B cell (primary cell): ENCODE results near the gene TNP2. TPM values are rescaled to one million over a fixed set of nuclear protein-coding genes. Genes with fewer than 3 reads are reported as not detected.

Source experiments
- ATAC-seq: fragments of 200-7000 bp; cut with Tn5 transposase; one replicate; pipeline ENCODE4 v1.10.0; 2021; ENCODE audit warnings: low read depth, mild to moderate bottlenecking, moderate number of reproducible peaks, moderate library complexity
- CTCF ChIA-PET: fragments of 350-600 bp; sonication (Branson Sonifier 250); formaldehyde crosslinking; loops from one replicate; lab custom pipeline; 2021; ENCODE audit warnings: antibody characterized with exemption, inconsistent platforms; lab: Charles Lee
- POLR2A ChIA-PET: fragments of 350-600 bp; sonication (Branson Sonifier 250); formaldehyde crosslinking; loops from one replicate; lab custom pipeline; 2021; ENCODE audit warnings: antibody characterized with exemption; lab: Charles Lee
- DNase-seq: peaks from one replicate; pipeline ENCODE4 v3.0.0; 2013
- H2AFZ ChIP-seq: 2 replicates; pipeline ENCODE4 v1.6.1; 2012; ENCODE audit warnings: mild to moderate bottlenecking, low read depth, low read length; ENCODE audit not compliant: insufficient read depth, poor library complexity, severe bottlenecking
- H3K27ac ChIP-seq, 2 donors: 1 replicate in 1 of 2; 2 replicates in 1 of 2; pipeline ENCODE4 v1.5.1; 2012 to 2013; ENCODE audit warnings: low read length in 2 of 2, mild to moderate bottlenecking in 2 of 2, moderate library complexity in 1 of 2
- H3K27me3 ChIP-seq, 4 experiments: fragments of 200-600 bp in 1 of 4; sonication (generic) in 1 of 4; replicated peaks in 1 of 4; 1 replicate in 2 of 4; 2 replicates in 2 of 4; pipeline versions ENCODE4 v1.6.1 to v1.7.0; 2013 to 2016; ENCODE audit warnings: low read length in 3 of 4, mild to moderate bottlenecking in 2 of 4, mixed read lengths in 1 of 4, moderate library complexity in 1 of 4; ENCODE audit not compliant: insufficient read depth in 4 of 4, control insufficient read depth in 3 of 4; ENCODE audit errors: control extremely low read depth in 1 of 4
- H3K36me3 ChIP-seq, 2 experiments: replicated peaks in 1 of 2; 1 replicate in 1 of 2; 2 replicates in 1 of 2; pipeline versions ENCODE4 v1.6.1 to v1.7.1; 2013; ENCODE audit warnings: low read length in 1 of 2; ENCODE audit not compliant: insufficient read depth in 2 of 2, control insufficient read depth in 1 of 2; ENCODE audit errors: control extremely low read depth in 1 of 2, extremely low read depth in 1 of 2
- H3K4me1 ChIP-seq, 2 donors: fragments of 200-600 bp in 1 of 2; sonication (generic) in 1 of 2; 1 replicate in 1 of 2; 2 replicates in 1 of 2; pipeline versions ENCODE4 v1.5.1 to v1.6.1; 2013 to 2017; ENCODE audit warnings: low read length in 2 of 2; ENCODE audit not compliant: control insufficient read depth in 2 of 2, insufficient read depth in 2 of 2
- H3K4me2 ChIP-seq: replicated peaks from 2 replicates; pipeline ENCODE3; 2012; ENCODE audit warnings: mild to moderate bottlenecking, low read depth, low read length; ENCODE audit not compliant: poor library complexity, severe bottlenecking
- H3K4me3 ChIP-seq, 5 experiments: fragments of 200-600 bp in 1 of 5; sonication (generic) in 1 of 5; 1 replicate in 3 of 5; 2 replicates in 2 of 5; pipeline versions ENCODE4 v1.5.1 to v1.7.0; 2011 to 2016; ENCODE audit warnings: low read length in 4 of 5, mild to moderate bottlenecking in 4 of 5, low read depth in 2 of 5, control low read depth in 1 of 5, moderate library complexity in 1 of 5; ENCODE audit not compliant: insufficient read depth in 1 of 5; ENCODE audit errors: control extremely low read depth in 1 of 5, extremely low read depth in 1 of 5
- H3K79me2 ChIP-seq: fragments of 200-600 bp; sonication (generic); one replicate; pipeline ENCODE4 v1.6.0; 2016; ENCODE audit warnings: low read length; ENCODE audit not compliant: control insufficient read depth, insufficient read depth
- H3K9ac ChIP-seq: fragments of 200-600 bp; sonication (generic); 2 replicates; pipeline ENCODE4 v1.6.1; 2017; ENCODE audit warnings: mild to moderate bottlenecking, low read length, moderate library complexity
- H3K9me3 ChIP-seq, 3 donors: one replicate each; pipeline versions ENCODE4 v1.6.1 to v1.7.1; 2013; ENCODE audit warnings: low read length in 2 of 3; ENCODE audit not compliant: control insufficient read depth in 2 of 3, insufficient read depth in 1 of 3; ENCODE audit errors: control extremely low read depth in 1 of 3
- H4K20me1 ChIP-seq: 2 replicates; pipeline ENCODE4 v1.6.0; 2012; ENCODE audit warnings: mild to moderate bottlenecking, low read length; ENCODE audit not compliant: insufficient read depth, control insufficient read depth, poor library complexity, severe bottlenecking
- H3K27ac Mint-ChIP-seq: one replicate; pipeline ENCODE4 v1.8.0; 2021; ENCODE audit warnings: mixed read lengths
- H3K27me3 Mint-ChIP-seq: one replicate; pipeline ENCODE4 v1.8.0; 2021; ENCODE audit warnings: mixed read lengths
- H3K4me1 Mint-ChIP-seq: one replicate; pipeline ENCODE4 v1.8.0; 2021; ENCODE audit warnings: mixed read lengths
- H3K4me3 Mint-ChIP-seq: one replicate; pipeline ENCODE4 v1.8.0; 2021; ENCODE audit warnings: mixed read lengths
- H3K9me3 Mint-ChIP-seq: one replicate; pipeline ENCODE4 v1.8.0; 2022; ENCODE audit warnings: mixed read lengths; ENCODE audit not compliant: insufficient read depth
- EZH2 ChIP-seq: IDR thresholded peaks from 2 replicates; pipeline ENCODE4 v1.6.1; 2012; ENCODE audit warnings: borderline replicate concordance, low read depth, mild to moderate bottlenecking, moderate library complexity, low read length; ENCODE audit not compliant: insufficient read depth, poor library complexity, severe bottlenecking
- WGBS: methylation state at CpG from one replicate; pipeline ENCODE4 v1.1.5; 2013; ENCODE audit warnings: missing lambda C conversion rate; ENCODE audit not compliant: insufficient coverage; 5-methylcytosine and 5-hydroxymethylcytosine counted together
- intact Hi-C: fragments of 100-400 bp; cut with micrococcal nuclease; formaldehyde crosslinking; loops from one replicate; pipeline ENCODE4 v1.10.0; 2022
- polyA plus RNA-seq: library from polyadenylated mRNA; depleted of rRNA; stranded (reverse); fragments of >200 nt; gene quantifications from 2 replicates; pipeline ENCODE4 v1.2.3, GENCODE V29; 2012
- total RNA-seq, 2 donors: library from RNA; stranded (reverse); fragments of 120-200 nt in 1 of 2; gene quantifications; 1 replicate in 1 of 2; 2 replicates in 1 of 2; pipeline versions ENCODE4 v1.2.3 to v1.2.4, GENCODE V29; 2013 to 2022
- TF ChIP-seq, protein P1 (sequence below): fragments of 200-600 bp; IDR thresholded peaks from one replicate; pipeline ENCODE4 v1.8.0; 2022; ENCODE audit warnings: antibody characterized with exemption, mild to moderate bottlenecking

Gene TNP2
- total and polyA plus RNA-seq, 2 donors (not counting 1 experiment from before 2014, with no cell fraction given) = not detected

DNA sequence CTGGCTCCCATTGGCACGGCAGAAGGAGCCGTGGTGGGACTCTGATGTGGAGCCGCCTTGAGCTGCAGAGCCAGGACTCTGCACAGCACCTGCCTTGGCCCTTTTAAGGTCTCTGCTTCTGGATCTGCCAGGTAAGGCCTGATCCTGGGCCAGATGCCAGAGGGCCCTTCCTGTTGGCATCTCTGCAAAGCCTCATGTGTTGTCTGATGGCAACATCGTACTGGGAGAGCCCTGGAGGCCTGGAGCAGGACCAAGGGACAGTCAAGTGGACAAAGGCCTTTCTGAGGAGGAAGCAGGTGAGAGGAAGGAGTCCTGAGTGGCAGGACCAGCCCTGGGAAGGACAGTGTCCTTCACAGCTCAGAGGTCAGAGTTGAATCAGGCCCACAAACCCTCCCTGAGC lies 39.2 kb downstream of the TNP2 start:
- Mint-ChIP-seq H3K27ac (peak overlapping the region; percentile 65), H3K4me3 (no peak overlapping the region), H3K9me3 (no peaks in the 10 kb centered on the region), H3K27me3 (no peaks in the 10 kb centered on the region), H3K4me1 (peaks cover 49% of the 10 kb centered on the region)
- DNase-seq = no peak
- no peak overlapping the region for H3K4me2 ChIP-seq
- H3K9ac ChIP-seq = no peak overlapping the region
- H4K20me1 ChIP-seq = no peaks in the 10 kb centered on the region
- H3K36me3 ChIP-seq = no peaks in the 10 kb centered on the region
- H2AFZ ChIP-seq = no peak overlapping the region
- H3K4me1 ChIP-seq = peaks cover 26 to 32% of the 10 kb centered on the region in 2 donors
- ChIA-PET CTCF (interaction anchor here (1.4 kb wide), 1 partner anchor 26 kb away, joined by 3 read pairs; the partner anchor contains the start of gene SOCS1), POLR2A (interaction anchor here (1.5 kb wide), 1 partner anchor 18 kb away, joined by 3 read pairs; no protein-coding TSS in a partner anchor)
- no peaks in the 10 kb centered on the region for H3K9me3 ChIP-seq
- no peaks in the 10 kb centered on the region for H3K27me3 ChIP-seq
- intact Hi-C loops = no loop called here
- WGBS = 98% methylated on average over 4 of the region's 4 CpGs
- no peak for TF ChIP-seq EZH2
- TF ChIP-seq, protein P1, sequence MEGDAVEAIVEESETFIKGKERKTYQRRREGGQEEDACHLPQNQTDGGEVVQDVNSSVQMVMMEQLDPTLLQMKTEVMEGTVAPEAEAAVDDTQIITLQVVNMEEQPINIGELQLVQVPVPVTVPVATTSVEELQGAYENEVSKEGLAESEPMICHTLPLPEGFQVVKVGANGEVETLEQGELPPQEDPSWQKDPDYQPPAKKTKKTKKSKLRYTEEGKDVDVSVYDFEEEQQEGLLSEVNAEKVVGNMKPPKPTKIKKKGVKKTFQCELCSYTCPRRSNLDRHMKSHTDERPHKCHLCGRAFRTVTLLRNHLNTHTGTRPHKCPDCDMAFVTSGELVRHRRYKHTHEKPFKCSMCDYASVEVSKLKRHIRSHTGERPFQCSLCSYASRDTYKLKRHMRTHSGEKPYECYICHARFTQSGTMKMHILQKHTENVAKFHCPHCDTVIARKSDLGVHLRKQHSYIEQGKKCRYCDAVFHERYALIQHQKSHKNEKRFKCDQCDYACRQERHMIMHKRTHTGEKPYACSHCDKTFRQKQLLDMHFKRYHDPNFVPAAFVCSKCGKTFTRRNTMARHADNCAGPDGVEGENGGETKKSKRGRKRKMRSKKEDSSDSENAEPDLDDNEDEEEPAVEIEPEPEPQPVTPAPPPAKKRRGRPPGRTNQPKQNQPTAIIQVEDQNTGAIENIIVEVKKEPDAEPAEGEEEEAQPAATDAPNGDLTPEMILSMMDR = no peak
- no peak overlapping the region for H3K4me3 ChIP-seq
- H3K79me2 ChIP-seq = no peaks in the 10 kb centered on the region
- H3K27ac ChIP-seq = no peak overlapping the region
- no peak for ATAC-seq

DNA sequence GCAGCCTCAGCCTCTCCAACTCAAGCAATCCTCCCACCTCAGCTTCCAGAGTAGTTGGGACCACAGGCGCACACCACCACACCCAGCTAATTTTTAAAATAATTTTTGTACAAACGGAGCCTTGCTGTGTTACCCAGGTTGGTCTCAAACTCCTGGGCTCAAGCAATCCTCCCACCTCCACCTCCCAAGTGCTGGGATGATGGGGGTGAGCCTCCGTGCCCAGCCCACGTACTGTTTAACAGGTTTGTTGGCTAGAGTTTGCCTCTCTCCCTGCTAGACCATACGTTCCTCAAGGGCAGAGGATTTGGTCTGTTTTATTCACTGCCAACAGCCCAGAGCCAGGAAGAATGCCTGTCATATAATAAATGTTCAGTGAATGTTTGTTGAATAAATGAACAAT lies 39.7 kb downstream of the TNP2 start:
- ChIA-PET POLR2A (no interaction called here), CTCF (interaction anchor here (1.4 kb wide), 1 partner anchor 26 kb away, joined by 3 read pairs; the partner anchor contains the start of gene SOCS1)
- ATAC-seq (no peak), DNase-seq (no peak)
- no peaks in the 10 kb centered on the region for H3K27me3 ChIP-seq
- no peak overlapping the region for H3K4me3 ChIP-seq
- H3K27ac ChIP-seq = no peak overlapping the region
- H4K20me1 ChIP-seq = no peaks in the 10 kb centered on the region
- peaks cover 30 to 37% of the 10 kb centered on the region in 2 donors for H3K4me1 ChIP-seq
- intact Hi-C loops = no loop called here
- no peak overlapping the region for H3K9ac ChIP-seq
- Mint-ChIP-seq H3K9me3 (no peaks in the 10 kb centered on the region), H3K4me3 (no peak overlapping the region), H3K27ac (peak overlapping the region; percentile 42), H3K4me1 (peaks cover 54% of the 10 kb centered on the region), H3K27me3 (no peaks in the 10 kb centered on the region)
- TF ChIP-seq, protein P1 = no peak
- TF ChIP-seq EZH2 = no peak
- no peak overlapping the region for H3K4me2 ChIP-seq
- 100% methylated on average over 2 of the region's 5 CpGs for WGBS
- H3K9me3 ChIP-seq = no peaks in the 10 kb centered on the region
- H3K36me3 ChIP-seq = no peaks in the 10 kb centered on the region
- no peak overlapping the region for H2AFZ ChIP-seq
- H3K79me2 ChIP-seq = no peaks in the 10 kb centered on the region
